ENCODE data around the gene ETV6. TPM values are rescaled to one million over a fixed set of nuclear protein-coding genes. Genes with fewer than 3 reads are reported as not detected.

Gene ETV6
- total RNA-seq, 1 experiment from 2014 or later = 89.1 TPM

- intact Hi-C loops (cut with micrococcal nuclease; ENCODE audit: unreplicated experiment) = no loop called here
- Mint-ChIP-seq H3K9me3 (ENCODE audit: low read depth, unreplicated experiment) (no peaks in the 10 kb centered on the region), H3K27ac (ENCODE audit: unreplicated experiment) (no peak overlapping the region), H3K4me3 (ENCODE audit: low read depth, unreplicated experiment) (no peak overlapping the region), H3K36me3 (ENCODE audit: insufficient read depth, unreplicated experiment) (peaks cover 35% of the 10 kb centered on the region), H3K27me3 (ENCODE audit: unreplicated experiment) (no peaks in the 10 kb centered on the region), H3K4me1 (ENCODE audit: low read depth, unreplicated experiment) (peaks cover 43% of the 10 kb centered on the region)
- CTCF ChIA-PET = no interaction called here
- no peak for DNase-seq
- TF ChIP-seq CTCF (IDR thresholded peaks at IDR 0.05; ENCODE audit: unreplicated experiment) = no peak
- no TSS peak for BruUV-seq (replicated peaks)
These were observed 104.4 kb downstream of the ETV6 start for GRCh38 chr12:11753826-11754225.

GRCh38 chr12:11754256-11754655 lies 104.8 kb downstream of the ETV6 start:
- CTCF ChIA-PET = no interaction called here
- TF ChIP-seq CTCF (IDR thresholded peaks at IDR 0.05; ENCODE audit: unreplicated experiment) = no peak

GRCh38 chr12:11755302-11755930 lies 105.9 kb downstream of the ETV6 start:
- peaks cover 29% of the 10 kb centered on the region for H3K4me1 Mint-ChIP-seq (ENCODE audit: low read depth, unreplicated experiment)

More at GRCh38 chr12:11754256-11754655, 104.8 kb downstream of the ETV6 start:
- intact Hi-C loops (cut with micrococcal nuclease; ENCODE audit: unreplicated experiment) = no loop called here
- BruUV-seq (replicated peaks) = TSS peak; percentile 17
- H3K9me3 Mint-ChIP-seq (ENCODE audit: low read depth, unreplicated experiment) = no peaks in the 10 kb centered on the region
- peaks cover 32% of the 10 kb centered on the region for H3K36me3 Mint-ChIP-seq (ENCODE audit: insufficient read depth, unreplicated experiment)
- peaks cover 39% of the 10 kb centered on the region for H3K4me1 Mint-ChIP-seq (ENCODE audit: low read depth, unreplicated experiment)
- no peak for DNase-seq
- no peak overlapping the region for H3K27ac Mint-ChIP-seq (ENCODE audit: unreplicated experiment)
- H3K27me3 Mint-ChIP-seq (ENCODE audit: unreplicated experiment) = no peaks in the 10 kb centered on the region
- H3K4me3 Mint-ChIP-seq (ENCODE audit: low read depth, unreplicated experiment) = no peak overlapping the region

GRCh38 chr12:11756022-11756421 lies 106.5 kb downstream of the ETV6 start:
- no peaks in the 10 kb centered on the region for H3K9me3 Mint-ChIP-seq (ENCODE audit: low read depth, unreplicated experiment)
- no peaks in the 10 kb centered on the region for H3K27me3 Mint-ChIP-seq (ENCODE audit: unreplicated experiment)
- BruUV-seq (replicated peaks) = no TSS peak
- no peak for TF ChIP-seq CTCF (IDR thresholded peaks at IDR 0.05; ENCODE audit: unreplicated experiment)
- no peak overlapping the region for H3K27ac Mint-ChIP-seq (ENCODE audit: unreplicated experiment)
- peaks cover 25% of the 10 kb centered on the region for H3K36me3 Mint-ChIP-seq (ENCODE audit: insufficient read depth, unreplicated experiment)
- intact Hi-C loops (cut with micrococcal nuclease; ENCODE audit: unreplicated experiment) = no loop called here
- H3K4me3 Mint-ChIP-seq (ENCODE audit: low read depth, unreplicated experiment) = no peak overlapping the region
- CTCF ChIA-PET = no interaction called here
- H3K4me1 Mint-ChIP-seq (ENCODE audit: low read depth, unreplicated experiment) = peaks cover 27% of the 10 kb centered on the region
- no peak for DNase-seq

More at GRCh38 chr12:11755302-11755930, 105.9 kb downstream of the ETV6 start:
- no peaks in the 10 kb centered on the region for H3K9me3 Mint-ChIP-seq (ENCODE audit: low read depth, unreplicated experiment)
- no peak for TF ChIP-seq CTCF (IDR thresholded peaks at IDR 0.05; ENCODE audit: unreplicated experiment)
- BruUV-seq (replicated peaks) = no TSS peak
- H3K4me3 Mint-ChIP-seq (ENCODE audit: low read depth, unreplicated experiment) = no peak overlapping the region
- DNase-seq = no peak
- CTCF ChIA-PET = no interaction called here
- H3K27me3 Mint-ChIP-seq (ENCODE audit: unreplicated experiment) = no peaks in the 10 kb centered on the region
- peaks cover 25% of the 10 kb centered on the region for H3K36me3 Mint-ChIP-seq (ENCODE audit: insufficient read depth, unreplicated experiment)
- intact Hi-C loops (cut with micrococcal nuclease; ENCODE audit: unreplicated experiment) = no loop called here
- H3K27ac Mint-ChIP-seq (ENCODE audit: unreplicated experiment) = no peak overlapping the region

Measured in Calu3 (cell line).